ENCODE measurements around the gene TMEM120A.

The TMEM120A gene

DNA sequence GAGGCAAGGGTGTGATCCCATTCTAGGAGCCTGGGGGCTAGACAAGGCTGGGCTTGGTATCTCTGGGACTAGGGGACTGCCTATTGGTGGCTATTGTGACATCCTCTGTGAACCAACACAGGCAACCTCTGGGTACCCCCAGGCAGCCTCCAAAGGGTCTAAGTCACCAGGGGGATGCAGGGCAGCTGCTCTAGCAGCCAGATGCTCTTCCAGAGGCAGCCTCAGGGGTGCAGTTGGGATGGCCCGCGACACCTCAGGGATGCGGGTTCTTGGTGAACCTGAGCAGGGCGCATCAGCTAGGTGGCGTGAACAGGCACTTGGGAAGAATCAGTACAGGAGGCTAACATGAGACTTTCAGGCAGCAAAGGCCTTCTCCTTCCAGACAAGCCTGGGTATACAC is 1.6 kb upstream of the TMEM120A start:
- no peak for DNase-seq (ENCODE audit: low read depth, low spot score)

GRCh38 chr7:75995052-75995471 is 667 bp upstream of the TMEM120A start:
- DNase-seq (ENCODE audit: low read depth, low spot score): no peak

DNA sequence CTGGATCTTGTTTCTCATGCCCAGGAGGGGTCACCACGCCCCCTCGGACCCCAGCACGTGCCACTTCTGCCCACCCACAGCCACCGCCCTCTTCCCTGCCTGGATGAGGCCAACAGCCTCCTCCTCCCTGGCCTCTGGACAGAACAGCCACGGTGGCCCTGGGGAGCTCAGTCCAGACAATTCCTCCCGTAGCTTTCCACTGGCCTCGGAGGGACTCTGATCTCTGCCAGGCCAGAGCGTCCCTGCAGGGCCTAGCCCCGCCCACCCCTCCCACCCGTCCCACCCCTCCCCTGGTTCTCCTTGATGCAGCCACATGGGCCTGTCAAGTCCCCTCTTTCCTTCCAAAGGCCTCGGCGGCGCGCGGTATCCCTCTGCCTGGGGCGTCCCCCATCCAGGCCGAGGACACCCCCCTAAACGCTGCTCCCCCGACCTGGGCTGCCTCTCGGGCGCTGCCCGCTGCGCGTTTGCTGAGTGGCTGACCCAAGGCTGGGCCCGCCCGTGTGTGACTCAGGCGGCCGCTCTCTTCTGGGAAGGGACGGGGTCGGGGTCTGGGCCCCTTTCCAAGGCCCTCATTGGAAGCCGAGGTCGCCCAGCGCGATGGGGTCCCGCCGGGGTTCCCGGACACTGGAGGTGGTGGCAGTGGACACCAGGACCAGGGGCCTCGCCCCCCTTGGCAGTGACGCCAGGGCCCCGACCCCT is 557 bp downstream of the TMEM120A start:
- peak; percentile 71 for DNase-seq (ENCODE audit: low read depth, low spot score)

DNA sequence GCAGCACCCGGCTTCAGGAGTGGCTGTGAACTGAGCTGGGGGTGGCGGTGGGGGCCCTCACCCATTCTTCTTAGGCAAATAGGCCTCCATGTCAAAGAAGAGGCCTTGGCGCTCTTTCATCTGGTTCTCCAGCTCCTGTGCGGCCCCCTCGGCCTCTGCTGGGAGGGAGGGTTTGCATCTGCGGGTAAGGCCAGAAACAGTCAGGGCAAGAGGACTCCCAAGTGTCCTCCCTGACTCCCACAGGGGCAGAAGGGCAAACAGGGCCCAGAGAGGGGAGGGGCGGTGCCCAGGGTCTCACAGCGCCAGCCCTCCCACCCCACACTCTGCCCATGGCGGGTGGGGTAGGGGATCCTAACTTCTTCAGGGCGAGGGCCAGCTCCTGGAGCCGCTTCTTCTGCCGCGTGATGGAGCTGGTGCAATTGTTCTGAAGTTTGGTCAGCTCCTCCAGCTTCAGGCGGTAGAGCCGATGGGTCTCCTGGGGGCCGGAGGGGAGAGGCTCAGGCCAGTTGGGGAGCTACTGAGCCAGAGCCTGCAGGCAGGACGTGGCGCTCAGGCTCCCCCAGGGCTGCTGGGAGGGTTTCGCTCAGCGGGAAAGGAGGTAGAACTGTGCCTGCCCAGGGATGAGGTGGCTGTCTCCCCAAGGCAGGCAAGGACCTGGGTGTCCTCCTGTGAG is 2.2 kb downstream of the TMEM120A start:
- no peak for DNase-seq (ENCODE audit: low read depth, low spot score)

DNA sequence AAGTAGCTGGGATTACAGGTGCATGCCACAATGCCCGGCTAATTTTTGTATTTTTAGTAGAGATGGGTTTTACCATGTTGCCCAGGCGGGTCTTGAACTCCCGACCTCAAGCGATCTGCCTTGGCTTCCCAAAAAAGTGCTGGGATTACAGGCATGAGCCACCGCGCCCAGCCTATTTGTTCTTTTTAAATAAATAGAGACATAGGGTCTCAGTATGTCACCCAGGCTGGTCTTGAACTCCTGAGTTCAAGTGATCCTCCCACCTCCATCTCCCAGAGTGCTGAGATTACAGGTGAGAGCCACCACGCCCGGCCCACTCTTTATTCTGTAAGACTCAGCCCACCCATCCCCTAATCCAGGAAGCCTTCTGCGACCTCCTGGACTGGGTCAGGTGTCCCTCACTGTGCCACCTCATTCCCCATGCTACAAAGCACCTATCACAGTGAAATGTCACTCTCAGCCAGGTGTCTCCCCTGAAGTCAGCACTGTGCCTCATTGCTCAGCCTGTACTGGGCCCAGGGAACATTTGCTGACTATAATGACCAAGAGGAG is 2.8 kb downstream of the TMEM120A start:
- DNase-seq (ENCODE audit: low read depth, low spot score): no peak

DNA sequence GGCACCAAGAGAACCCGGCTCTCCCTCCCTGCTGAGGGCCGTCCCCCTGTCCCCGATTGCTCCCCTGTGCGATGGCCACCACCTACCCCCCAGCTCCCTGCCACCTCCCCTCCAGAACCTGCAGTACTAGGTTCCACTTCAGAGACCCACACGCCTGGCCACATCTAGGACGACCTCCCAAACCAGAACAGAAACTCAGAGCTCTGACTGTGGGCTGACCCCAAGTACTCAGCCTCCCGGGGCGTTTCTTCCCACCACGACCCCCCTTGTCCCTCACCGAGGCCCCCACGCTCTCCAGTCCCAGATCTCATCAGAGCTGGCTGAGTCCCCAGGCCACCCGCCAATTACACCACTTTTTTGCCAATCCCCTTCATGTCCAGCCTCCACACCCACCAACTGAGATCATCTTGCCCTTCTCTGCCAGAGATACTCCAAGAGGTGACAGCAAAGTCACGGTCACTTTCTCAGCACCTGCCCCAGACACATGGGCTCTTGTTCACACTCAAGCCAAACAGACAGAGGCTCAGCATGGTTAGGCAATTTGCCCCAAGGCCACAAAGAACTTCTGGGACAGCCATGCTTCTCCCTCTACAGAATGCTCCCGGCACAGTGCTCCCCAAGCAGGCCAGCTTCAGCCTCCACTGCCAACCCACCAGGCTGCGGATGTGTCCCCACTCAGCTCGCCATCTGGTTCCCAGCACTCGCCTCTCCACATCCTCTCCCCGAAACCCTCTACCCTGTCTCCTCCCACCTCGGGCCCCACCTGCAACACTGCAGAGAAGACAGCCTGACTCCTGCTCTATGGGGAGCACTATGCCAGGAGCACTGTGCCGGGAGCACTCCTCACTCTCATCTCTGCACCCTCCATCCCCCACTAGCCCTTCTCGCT is 4.7 kb downstream of the TMEM120A start:
- no peak for DNase-seq (ENCODE audit: low read depth, low spot score)

- DNase-seq (ENCODE audit: low read depth, low spot score): no peak
These were observed 5.6 kb downstream of the TMEM120A start for GRCh38 chr7:75988568-75989499.

DNA sequence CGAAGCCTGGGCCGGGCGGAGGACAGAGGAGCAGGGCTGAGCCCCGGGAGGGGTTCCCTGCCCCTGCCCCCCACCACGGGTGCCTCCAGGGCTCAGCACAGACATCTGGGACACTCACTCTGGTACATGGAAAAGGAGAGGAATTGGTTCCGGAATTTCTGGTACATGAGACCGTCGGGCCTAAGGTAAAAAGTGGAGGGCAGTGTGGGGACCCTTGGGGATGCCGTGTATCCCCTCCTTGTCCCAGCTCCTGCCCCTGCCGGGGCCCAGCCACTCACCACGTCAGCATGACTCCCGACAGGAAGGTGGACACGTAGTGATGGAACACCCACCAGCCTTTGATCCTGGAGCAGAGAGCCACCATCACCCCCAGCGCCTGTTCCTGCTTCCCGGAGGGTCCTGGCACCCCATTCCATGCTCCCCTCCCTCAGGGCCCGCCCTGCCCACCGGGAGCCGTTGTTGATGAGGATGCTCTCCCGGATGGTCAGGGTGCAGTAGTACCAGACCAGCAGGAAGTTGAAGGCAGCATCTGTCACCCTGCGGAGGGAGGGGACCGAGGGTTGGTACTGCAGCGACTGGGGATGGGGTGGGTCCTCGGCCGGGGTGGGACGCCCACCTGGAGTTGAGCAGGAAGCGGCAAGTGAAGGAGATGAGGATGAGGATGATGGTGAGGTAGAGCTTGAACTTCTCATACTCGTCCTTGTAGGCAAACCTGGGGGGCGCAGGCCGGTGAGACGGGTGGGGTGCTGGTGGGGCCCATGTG is 6.4 kb downstream of the TMEM120A start:
- no peak for DNase-seq (ENCODE audit: low read depth, low spot score)

DNA sequence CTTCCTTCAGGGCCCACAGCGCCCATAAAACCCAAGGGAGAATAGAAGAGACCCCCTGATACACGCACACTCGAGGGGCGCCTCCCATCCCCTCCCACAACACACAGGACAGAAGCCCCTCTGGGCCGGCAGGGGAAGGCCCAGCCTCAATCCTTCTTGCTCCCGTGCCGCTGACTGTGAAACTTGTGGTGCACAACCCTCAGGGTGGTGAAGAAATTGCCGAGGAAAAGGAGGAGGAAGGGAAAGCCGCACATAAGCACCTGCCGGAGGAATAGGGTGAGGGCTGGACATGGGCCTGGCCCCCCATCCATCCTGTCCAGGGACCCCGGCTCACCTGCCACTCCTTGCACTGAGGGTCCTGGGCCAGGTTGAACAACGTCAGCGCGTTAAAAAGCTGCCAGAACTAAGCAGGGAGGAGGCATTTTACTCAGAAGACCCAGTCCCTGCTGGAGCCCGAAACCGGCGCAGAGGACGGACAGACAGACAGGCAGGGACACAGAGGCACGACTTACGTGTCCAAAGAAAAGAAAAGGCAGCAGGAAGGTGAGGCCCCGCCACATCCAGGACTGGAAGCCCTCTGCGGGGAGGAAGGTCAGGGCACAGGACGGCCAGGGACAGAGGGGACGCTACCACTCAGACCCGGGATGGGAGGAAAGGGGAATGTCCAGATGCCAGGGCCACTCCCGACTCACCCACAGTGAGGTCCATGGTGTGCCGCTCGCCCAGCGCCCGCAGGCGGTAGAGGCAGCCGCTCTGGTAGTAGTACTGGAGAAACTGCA is 7.2 kb downstream of the TMEM120A start:
- DNase-seq (ENCODE audit: low read depth, low spot score): no peak

GRCh38 chr7:75986147-75986781 is 8.1 kb downstream of the TMEM120A start:
- no peak for DNase-seq (ENCODE audit: low read depth, low spot score)

DNA sequence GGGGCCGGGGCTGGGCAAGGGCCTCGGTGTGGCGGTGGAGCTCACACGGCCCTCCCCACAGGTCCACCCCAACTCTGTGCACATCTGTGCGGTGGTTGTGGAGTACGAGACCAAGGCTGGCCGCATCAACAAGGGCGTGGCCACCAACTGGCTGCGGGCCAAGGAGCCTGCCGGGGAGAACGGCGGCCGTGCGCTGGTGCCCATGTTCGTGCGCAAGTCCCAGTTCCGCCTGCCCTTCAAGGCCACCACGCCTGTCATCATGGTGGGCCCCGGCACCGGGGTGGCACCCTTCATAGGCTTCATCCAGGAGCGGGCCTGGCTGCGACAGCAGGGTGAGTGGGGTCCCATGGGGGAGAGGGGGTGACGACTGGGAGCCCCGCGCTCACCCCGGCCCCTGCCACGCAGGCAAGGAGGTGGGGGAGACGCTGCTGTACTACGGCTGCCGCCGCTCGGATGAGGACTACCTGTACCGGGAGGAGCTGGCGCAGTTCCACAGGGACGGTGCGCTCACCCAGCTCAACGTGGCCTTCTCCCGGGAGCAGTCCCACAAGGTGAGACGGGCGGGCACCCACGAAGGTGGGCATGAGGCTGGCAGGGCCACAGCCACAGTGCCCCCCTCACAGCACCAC is 8.8 kb downstream of the TMEM120A start:
- no peak for DNase-seq (ENCODE audit: low read depth, low spot score)

DNA sequence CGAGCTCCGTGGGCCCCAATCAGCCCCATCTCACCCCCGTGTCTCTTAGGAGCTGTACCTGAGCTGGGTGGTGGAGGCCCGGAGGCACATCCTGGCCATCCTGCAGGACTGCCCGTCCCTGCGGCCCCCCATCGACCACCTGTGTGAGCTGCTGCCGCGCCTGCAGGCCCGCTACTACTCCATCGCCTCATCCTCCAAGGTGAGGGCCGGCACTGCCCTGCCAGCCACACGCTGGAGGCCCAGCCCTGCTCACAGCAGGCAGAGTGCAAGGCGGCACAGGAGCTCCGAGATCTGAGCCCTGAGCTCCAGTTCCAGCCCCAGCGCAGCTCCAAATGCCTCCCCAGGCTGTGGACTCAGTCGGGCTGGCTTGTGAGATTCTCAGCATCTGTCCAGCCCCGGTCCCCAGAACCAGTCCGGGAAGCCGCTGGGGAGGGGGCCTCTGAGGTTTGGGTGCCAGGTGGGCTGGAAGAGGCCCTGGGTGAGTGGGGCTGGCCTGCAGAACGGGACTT is 9.3 kb downstream of the TMEM120A start:
- DNase-seq (ENCODE audit: low read depth, low spot score): no peak

- no peak for DNase-seq (ENCODE audit: low read depth, low spot score)
These were observed 10.0 kb downstream of the TMEM120A start for GRCh38 chr7:75984130-75985008.

DNA sequence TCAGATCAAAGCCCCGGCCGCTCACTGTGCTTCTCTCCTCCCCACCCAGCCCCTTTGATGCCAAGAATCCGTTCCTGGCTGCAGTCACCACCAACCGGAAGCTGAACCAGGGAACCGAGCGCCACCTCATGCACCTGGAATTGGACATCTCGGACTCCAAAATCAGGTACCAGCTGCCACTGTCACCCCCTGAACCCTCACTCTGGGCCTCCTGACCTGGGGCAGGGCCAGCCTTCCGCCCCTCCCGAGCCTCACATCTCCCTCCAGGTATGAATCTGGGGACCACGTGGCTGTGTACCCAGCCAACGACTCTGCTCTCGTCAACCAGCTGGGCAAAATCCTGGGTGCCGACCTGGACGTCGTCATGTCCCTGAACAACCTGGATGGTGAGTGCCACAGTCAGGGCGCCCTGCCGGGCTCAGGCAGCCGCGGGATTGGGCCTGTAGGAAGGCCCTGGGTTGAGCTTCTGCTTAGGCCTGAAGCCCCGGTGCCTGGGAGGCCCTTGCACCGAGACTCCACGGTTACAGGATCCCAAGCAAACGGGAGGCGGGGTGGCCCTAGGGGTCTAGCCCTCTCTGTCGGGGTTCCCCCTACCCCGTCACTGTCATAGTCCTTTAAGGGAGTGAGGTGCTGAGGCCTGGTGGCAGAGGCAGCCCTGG is 10.8 kb downstream of the TMEM120A start:
- no peak for DNase-seq (ENCODE audit: low read depth, low spot score)

DNA sequence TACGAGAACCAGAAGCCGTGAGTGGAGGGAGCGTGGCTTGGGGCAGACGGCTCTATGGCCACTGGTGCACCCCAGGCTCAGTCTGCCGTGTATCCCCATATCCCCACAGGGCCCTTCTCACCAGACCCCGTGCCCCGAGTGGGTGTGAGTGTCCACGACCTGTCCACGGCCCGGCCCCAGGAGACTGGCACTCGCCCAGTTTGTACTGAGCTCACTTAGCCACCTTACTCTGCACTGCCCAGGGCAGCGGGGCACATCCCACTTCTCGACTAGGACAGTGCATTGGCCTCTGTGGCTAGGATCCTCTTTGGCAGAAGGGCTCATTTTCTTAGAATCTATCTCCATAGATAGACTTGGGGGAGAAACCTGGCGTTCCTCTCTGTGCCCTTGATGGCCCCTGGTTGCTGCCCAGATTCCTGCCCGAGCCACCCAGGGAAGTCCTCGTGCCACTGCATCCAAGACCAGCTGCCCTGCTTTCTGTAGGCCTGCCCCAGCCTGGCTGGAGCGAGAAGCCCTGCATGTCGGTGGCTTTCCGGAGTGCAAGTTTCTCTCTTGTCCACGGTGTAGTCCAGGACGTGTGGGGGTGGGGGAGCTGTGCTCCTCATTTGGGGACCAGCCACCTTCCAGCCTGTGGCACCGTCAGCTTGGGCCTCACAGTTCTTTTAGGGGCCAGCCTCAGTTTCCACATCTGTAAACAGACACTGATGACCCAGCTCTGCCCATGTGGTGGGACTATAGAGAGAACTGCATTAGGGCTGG is 11.9 kb downstream of the TMEM120A start:
- no peak for DNase-seq (ENCODE audit: low read depth, low spot score)
